Measurements from ENCODE around the gene IDS.

The IDS gene

GRCh38 chrX:149456476-149457245 lies 48.4 kb downstream of the IDS start:
- DNase-seq (ENCODE audit: low spot score): no peak

GRCh38 chrX:149455934-149456333 lies 49.2 kb downstream of the IDS start:
- no peak for DNase-seq (ENCODE audit: low spot score)

DNA sequence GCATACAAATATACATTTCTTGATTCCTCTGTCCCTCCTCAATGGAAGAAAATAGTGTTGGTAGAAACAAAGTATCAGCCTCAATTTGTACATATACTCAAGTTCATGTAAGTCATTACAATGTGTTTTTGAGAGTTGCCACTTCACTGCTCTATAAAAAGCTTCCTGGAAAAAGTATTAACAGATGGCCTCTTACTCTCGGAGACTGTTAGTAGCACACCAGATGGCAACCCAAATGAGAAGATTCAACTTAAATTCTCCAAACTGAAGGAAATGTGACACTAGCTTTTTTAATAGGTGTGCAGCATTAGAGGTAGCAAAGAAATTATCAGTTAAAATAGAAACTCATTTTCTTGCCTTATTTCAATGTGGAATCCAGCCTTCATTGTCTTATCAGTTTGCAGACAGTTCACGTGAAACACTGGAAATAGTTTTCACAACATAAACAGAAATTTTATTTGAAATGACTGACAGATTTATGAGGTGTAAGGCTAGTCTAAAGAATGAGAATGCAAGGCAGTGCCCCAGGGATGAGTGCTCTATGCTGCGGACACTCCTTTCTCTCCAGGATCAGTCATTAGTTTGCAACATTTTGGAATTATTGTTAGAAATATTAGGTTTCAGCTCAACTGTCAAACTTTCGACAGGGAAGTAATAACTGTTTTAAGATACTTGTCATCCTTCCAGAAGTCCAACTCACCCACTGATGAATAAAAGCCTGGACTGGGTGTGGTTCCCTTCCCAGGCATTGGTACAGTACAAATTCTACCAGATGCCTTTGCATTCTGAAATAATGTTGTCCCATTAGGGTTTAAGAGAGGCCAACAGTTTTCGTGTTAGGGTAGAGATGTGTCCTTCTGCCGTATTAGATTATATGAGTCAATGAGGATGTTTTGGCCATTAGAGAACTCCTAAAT lies 50.9 kb downstream of the IDS start:
- DNase-seq (ENCODE audit: low spot score): no peak

GRCh38 chrX:149453030-149453429 lies 52.1 kb downstream of the IDS start:
- DNase-seq (ENCODE audit: low spot score): peak; percentile 56

DNA sequence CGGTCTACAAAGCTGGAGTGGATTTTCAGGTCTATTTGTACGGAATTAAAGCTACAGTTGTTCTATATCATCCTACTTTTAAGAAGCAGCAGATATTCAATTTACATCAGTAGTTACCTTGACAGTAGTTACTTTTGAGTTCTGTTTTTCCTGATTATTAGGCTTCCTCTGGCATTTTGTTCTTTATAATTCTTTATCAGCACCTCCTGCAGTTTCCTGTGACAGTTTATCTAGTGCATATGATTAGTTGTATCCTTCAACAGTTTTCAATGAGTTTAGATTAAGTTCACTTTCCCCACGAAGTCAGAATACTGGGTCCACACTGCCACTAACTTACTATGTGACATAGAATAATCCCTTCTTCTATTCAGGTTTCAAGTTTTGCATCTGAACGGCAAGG lies 71.7 kb downstream of the IDS start:
- DNase-seq (ENCODE audit: low spot score): no peak

GRCh38 chrX:149433051-149433450 lies 72.1 kb downstream of the IDS start:
- no peak for DNase-seq (ENCODE audit: low spot score)
